HG02970 (cell line): ENCODE results near the gene METRN.
"Not testable (repeated sequence)": the region's sequence is repeated elsewhere in the genome, so short reads cannot be mapped to it uniquely, and the experiment has no call there.

ENCODE experiments used
- ATAC-seq: cut with Tn5 transposase; IDR thresholded peaks from one replicate; pipeline ENCODE4 v1.9.1; 2021; ENCODE audit warnings: mild to moderate bottlenecking, moderate library complexity, moderate number of reproducible peaks; ENCODE audit not compliant: unreplicated experiment, low FRiP score

METRN gene

DNA sequence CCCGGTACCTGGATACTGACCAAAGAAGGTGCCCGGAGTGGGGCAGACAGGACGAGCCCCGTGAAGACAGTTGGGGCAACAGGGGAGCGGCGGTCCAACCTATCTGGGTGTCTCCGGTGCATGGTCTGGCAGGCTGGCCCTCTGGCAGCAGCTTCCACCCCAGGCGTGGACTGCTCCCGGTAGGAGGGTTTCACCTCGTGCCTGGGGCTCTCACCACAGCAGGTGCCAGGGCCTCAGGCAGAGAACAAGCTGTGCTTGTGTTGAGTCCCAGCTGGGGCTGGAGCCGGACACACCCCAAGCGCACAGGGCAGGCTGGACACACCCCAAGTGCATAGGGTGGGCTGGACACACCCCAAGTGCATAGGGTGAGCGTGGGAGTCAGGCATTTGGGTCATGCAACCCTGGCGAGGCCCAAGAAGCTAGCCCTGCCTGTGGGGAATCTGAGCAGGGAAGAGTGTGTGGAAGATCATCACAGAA, 7.8 kb upstream of the METRN start:
- ATAC-seq = no peak

DNA sequence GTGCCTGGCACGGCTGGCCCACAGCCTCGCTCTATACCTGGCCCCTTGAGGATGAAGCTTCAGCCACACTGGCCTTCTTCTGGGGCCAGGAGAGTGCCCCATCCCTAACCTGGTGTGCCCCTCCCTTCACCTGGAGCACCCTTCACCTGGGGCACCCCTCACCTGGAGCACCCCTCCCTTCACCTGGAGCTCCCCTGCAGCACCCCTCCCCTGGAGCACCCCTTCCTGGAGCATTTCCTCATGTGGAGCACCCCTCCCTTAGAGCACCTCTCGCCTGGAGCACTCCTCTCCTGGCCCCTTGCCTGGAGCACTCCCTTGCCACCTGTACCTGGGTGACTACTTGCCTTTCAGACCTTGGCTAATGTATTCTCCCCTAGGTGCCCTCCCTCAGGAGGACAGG, 6.9 kb upstream of the METRN start:
- ATAC-seq = no peak

DNA sequence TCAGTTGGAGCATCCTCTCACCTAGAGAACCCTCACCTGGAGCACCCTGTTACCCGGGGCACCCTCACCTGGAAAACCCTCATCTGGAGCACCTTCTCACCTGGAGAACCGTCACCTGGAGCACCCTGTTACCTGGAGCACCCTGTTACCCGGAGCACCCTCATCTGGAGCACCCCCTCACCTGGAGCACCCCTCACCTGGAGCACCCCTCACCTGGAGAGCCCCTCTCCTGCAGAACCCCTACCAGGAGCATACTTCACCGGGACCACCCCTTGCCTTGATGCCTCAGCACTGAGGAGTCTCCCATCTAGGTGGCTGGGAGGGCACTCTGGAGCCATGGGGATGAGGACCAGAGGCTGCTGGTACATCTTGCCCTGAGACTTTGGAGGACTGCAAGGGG, 6.0 kb upstream of the METRN start:
- no peak for ATAC-seq

DNA sequence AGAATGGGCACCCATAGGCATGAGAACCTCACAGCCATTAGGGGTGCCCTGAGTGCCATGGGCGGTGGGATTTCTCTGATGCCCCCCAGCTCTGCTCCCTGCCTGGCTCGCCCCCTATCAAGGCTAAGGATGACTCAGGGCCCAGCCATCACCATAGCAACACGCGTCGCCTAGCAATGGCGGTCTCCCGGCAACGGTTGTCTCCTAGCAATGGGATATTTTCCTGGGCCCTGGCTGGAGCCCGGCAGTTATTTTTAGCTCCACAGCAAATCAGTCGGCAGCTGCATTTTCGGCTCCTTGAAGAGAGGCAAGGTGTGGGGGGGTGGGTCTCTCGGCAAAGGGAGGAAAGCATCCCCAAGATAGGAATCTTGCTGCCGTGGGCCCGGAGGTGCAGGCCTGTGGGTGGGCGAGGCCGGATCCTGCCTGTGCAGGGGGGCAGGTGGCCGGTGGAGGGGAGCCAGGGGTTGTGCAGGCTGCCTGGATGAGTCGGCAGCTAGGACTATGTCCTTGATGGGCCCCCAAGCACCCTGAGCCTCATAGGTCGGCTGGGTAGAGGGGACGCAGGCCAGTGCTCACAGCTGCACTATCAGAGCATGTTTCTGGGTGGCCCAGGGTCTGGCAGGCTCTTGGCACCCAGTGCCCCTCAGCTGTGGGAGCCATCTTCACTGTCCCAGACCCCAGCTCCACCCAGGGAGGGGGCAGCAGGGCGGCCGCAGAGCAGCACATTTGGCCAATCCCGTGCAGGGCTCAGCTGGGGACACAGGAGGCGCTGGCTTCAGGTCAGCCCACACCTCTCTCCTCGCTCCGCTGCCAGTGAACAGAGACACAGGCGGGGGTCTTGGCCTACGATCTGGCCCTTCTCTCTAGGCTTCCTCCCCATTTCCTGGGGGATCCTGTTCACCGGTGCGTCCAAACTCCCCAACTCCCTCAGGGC, 5.1 kb upstream of the METRN start:
- no peak for ATAC-seq

DNA sequence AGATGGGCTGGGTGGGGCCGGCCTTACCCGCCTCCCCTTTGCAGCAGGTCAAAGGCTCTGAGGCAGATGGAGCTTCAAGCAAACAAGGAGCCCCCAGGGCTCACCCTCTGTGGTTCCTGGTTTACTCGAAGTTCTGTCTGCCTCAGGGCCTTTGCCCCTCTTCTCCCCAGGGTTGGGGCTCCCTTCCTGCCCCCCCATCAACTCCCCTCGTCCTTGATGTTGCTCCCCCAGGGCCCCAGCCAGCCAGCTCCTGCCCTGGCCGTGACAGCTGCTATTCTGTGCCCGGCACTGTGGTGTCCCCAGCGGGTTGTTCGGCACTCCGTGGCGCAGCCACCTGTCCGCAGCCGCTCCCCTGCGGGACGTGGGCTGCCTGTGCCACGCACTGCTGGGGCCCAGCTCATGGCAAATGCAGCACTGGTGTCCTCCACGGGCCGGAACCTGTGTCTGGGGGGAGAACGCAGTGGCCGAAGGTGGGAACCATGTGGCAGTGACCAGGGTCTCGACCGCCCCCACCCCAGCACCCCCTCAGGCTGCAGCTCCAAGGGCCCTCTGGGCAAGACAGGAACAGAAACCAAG, 4.3 kb upstream of the METRN start:
- no peak for ATAC-seq

DNA sequence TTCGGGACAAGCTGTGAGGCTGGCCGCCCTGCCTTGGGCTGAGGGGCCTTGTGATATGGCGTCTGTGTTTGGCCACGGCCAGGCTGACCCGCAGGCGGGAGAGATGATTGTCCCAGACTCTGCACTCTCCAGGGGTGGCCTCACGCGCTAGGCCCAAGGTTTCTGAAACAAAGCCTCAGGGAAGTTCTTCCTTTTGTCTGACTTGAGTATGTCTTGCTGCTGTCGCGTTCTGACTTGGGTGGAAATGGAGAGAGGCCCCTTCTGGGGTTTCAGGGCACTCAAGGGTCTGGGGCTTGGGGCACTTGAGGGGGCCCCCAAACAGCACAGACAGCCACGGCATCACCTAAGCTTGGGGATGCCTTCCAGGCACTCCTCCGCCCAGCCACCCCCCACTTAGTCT, 3.8 kb upstream of the METRN start:
- no peak for ATAC-seq

DNA sequence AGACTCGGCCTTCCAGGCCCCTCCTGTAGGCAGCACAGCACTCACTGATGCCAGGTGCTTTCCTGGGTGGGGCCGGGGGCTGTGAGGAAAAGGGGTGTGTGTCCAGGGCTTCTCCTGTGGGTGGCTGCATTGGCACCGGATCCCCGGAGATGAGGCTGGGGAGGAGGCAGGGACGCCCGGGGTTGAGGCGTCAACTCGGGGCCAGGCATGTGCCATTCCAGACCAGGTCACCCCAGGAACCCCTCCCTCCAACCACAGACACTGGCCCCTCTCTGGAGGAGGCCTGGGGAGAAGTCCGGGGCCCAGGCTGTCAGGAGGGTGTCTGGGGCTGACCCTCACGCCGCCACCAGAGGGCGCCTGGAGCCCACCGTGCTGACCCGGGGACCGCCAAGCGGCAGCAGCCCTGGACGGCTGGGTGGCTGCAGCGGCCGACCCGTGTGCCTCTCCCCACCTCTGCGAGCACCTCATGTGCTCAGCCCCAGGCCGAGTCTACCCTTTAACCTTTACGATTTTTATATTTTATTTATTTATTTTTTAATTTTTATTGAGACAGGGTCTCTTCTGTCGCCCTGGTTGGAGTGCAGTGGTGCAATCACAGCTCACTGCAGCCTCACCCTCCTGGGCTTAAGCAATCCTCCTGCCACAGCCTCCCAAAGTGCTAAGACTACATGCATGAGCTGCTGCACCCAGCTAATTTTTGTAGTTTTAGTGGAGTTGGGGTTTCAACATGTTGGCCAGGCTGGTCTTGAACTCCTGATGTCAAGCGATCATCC, 3.2 kb upstream of the METRN start:
- ATAC-seq = no peak

DNA sequence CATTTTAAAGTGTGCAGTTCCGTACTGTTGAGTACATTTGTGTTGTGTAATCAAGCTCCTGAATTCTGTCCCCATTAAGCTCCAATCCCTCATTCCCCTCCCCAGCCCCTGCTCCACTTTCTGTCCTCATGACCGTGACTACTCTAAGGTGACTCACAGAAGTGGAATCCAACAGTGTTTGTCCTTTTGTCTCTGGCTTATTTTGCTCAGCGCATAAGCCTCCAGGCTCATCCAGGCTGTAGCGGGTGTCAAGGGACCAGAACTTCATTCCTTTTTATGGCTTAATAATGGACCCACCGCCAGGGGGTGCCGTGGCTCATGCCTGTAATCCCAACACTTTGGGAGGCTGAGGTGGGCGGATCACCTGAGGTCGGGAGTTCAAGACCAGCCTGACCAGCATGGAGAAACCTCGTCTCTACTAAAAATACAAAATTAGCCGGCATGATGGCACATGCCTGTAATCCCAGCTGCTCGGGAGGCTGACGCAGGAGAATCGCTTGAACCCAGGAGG, 2.1 kb upstream of the METRN start:
- not testable (repeated sequence) for ATAC-seq

DNA sequence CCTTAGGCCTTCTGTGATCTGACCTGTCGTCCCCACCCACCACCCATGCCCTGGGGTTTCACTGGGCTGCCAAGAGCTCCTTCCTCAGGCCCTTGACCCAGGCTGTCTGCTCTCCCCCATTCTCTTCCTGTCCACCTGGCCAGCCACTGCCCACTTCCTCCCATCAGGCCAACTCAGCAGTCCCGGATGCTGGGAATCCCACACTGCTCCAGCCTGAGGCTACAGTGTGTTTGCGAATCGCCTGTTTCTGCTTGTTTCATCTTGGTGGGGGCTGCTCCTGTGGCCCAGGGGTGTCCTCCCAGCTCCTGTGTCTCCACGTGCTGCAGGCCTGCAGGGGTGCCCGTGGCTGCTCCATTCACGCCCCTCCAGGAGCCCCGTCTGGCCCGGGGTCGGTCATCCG, 839 bp upstream of the METRN start:
- no peak for ATAC-seq

DNA sequence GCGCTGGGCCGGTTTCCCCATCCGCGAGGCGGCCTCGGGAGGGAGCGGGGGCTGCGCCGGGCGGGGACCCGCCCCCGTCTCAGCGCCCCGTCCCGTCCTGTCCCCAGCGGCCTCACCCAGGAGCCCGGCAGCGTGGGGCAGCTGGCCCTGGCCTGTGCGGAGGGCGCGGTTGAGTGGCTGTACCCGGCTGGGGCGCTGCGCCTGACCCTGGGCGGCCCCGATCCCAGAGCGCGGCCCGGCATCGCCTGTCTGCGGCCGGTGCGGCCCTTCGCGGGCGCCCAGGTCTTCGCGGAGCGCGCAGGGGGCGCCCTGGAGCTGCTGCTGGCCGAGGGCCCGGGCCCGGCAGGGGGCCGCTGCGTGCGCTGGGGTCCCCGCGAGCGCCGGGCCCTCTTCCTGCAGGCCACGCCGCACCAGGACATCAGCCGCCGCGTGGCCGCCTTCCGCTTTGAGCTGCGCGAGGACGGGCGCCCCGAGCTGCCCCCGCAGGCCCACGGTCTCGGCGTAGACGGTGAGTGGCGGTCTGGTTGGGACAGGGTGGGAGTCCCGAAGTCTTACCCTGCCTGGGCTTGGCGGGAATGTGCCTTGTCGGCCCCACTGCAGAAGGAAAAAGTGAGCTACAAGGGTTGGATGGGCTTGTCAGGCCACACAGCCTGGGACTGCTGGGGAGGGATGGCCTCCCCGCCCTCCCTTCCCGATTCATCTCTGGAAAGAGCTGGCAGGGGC, 720 bp downstream of the METRN start:
- ATAC-seq = peak; percentile 13

DNA sequence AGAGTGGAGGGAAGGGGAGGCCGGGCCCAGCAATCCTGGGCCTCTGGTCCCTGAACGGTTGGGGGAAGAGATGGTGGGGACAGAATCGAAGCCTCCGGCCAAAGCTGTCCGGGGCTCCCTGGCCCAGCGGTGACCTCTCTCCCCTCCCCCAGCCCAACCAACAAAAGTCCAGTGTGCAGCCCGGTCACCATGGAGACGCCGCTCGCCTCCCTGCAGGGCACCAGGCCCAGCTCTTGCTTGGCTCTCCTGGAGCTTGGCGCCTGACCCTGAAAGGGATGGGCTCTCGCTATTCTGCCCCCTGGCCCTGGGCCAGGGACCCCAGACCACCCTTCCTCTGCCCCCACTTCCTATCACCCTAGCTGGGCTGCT, 1.3 kb downstream of the METRN start:
- no peak for ATAC-seq

DNA sequence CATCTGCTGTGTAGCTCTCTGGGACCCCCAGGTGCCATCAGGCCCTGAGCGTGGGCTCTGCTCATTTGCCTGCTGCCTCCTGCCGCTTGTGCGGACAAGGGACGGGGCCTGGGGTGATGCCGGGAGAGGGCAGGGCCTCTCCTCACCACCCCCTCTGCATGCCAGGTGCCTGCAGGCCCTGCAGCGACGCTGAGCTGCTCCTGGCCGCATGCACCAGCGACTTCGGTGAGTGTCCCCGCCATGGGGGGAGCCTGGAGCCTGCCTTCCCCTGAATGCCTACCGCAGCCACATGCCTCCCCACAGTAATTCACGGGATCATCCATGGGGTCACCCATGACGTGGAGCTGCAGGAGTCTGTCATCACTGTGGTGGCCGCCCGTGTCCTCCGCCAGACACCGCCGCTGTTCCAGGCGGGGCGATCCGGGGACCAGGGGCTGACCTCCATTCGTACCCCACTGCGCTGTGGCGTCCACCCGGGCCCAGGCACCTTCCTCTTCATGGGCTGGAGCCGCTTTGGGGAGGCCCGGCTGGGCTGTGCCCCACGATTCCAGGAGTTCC, 1.9 kb downstream of the METRN start:
- no peak for ATAC-seq

DNA sequence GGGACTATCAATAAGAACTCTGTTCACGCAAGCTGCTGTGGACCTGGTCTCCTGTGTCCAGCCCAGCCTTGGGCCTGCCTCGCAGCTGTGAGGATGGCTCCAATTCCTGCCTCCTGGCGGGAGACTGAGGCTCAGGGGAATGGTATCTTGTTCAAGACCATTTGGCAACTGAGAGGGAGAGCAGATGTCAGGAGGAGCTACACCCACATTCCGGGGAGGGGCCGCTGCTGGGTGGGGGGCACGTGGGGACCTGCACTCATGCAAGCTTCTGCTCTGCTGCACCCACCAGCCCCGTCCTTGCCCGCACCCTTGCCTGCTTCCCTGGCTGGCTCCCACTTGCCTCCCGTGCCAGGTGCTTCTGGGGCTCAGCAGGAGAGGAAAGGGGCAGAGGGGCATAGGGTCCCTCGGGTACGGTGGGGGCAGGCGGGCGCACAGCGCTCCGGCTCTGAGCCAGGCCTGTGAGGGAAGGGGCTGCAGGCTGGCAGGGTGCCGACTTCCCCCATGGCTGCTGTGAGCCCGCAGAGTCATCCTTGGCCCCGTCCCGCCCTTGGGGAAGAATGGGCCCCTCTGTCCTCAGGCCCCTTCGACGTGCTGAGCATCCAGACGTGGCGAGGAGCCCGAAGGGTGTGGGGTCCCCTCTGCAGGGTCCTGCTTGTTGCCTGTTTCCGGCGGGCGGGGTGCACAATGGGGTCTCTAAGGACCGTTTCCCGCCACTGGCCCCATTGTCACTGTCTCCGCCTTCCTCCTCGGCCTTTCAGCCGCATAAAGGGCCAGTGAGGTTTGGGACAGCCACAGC, 2.7 kb downstream of the METRN start:
- ATAC-seq = no peak

DNA sequence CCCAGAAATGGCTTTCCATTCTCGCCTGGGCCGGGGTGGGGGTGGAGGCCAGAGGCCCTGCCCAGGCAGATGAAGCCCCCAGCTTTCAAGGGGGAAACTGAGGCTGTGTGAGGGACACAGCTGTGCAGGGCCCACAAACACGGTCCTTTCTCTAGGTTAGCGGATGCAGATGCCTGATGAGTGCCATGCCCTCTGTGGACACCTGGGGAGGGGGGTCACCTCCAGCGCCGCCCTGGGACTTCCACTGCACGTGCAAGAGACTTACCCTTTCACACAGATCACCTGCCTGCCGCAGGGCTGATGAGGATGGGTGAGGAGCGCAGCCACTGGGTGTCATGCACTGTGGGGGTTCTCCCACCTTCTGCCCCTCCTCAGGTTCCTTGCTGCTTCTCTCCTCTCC, 3.5 kb downstream of the METRN start:
- no peak for ATAC-seq

DNA sequence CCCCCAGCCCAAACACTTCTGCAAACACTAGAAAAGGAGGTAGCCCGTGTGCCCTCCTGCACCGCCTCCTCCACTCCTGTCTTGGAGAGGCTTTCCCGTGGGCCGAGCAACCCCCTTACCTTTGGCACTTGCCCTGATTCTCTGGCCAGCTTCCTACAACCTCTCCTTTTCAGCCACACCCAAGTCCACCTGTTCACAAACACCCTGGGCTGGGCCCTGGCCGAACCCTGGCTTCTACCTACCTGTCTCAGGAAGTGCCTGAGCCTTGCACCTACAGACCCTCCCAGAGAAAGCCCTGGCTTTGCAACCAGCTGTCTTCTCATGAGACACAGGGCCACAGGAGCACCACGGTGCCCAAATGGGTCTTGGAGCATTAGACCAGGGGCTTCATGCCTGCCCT, 4.0 kb downstream of the METRN start:
- ATAC-seq = no peak

DNA sequence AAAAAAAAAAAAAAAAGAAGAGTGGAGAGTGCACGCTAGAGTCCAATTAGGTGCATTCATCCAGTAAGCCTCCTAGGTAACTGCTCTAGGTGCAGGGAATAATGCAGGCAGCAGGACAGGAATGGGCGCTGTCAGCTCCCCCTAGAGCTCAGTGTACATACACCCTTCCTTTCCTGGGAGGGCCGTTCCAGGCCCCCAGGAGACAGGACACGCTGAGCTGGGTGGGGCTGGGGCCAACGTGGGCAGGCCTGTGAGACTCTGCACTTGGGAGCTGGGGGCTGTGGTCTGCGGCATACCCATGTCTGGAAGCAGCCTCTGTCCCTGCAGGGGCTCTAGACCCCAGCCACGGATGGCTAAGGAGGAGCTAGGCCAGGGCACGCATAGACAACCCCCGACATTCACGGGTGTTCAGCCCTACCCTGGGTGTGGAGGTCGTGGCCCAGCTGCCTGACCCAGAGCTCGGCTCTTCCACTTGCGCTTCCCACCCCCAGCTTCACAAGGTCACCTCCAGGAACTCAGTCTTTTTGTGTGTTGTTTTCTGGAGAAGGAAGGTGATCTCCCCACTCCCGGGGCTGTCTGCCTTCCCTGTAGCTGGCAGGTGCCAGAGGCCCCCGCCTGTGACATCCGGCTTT, 5.0 kb downstream of the METRN start:
- ATAC-seq = no peak

DNA sequence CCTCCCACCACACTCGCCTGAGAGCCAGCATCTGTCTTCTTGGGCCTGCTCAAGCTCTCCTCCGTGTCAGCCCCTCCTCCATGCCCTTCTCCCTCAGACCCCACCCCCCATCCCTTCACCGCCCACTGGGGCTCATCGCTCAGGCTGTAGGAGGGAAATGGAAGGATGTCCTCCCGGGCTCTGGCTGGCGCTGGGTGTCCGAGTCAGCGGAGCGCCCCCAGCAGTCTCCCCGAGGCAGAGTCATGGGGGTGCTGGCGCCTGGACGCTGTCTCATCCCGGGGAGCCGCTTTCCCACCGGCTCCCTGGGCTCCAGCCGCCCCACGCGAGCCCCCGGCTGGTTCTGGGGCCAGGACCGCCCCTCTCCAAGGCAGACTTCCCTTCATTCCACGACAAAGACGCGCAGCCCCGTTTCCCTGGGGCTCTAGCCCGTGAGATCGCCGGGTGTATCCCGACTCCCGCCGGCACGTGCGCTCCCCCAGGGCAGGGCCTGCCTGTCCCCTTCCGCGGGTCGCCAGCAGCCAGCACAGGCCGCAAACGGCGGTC, 5.6 kb downstream of the METRN start:
- peak; percentile 11 for ATAC-seq

DNA sequence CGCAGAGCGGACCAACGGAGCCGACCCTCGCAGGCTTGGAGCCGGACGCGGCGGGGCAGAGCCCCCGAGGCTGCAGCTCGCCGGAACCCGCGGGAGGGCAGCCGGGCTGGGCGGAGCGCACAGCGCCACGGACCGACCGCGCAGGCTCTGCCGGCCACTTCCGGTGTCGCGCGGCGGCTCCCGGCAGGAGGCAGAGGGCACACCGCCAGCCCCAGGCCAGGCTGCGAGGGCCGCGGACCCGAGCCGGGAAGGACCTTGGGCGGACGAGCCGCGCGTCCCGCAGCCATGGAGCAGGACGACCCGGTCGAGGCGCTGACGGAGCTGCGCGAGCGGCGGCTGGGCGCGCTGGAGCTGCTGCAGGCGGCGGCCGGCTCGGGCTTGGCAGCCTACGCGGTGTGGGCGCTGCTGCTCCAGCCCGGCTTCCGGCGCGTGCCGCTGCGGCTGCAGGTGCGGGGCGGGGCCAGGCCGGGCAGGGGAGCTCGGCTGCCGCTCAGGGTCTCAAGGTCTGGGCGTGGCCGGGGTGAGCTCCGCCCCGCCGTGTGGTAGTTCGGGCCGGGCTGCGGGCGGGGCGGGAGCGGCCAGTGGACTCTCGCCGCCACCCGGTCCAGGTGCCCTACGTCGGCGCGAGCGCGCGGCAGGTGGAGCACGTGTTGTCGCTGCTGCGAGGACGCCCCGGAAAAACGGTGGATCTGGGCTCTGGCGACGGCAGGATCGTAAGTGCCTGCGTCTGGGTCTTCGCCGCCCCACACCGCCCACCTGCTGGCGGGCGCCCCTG, 6.3 kb downstream of the METRN start, which contains the start of gene ANTKMT:
Gene ANTKMT (plus strand): TSS at position 157 of the 775 bp plus-strand sequence. CDS start 129 bp downstream, at position 286.
- ATAC-seq = peak; percentile 67
